Kasumi-1 (cell line): ENCODE data around the gene DUSP6.

Experiments
- DNase-seq, 2 experiments: peaks; one replicate each; lab custom pipeline; 2025; lab: John Stamatoyannopoulos, UW

Gene DUSP6

DNA sequence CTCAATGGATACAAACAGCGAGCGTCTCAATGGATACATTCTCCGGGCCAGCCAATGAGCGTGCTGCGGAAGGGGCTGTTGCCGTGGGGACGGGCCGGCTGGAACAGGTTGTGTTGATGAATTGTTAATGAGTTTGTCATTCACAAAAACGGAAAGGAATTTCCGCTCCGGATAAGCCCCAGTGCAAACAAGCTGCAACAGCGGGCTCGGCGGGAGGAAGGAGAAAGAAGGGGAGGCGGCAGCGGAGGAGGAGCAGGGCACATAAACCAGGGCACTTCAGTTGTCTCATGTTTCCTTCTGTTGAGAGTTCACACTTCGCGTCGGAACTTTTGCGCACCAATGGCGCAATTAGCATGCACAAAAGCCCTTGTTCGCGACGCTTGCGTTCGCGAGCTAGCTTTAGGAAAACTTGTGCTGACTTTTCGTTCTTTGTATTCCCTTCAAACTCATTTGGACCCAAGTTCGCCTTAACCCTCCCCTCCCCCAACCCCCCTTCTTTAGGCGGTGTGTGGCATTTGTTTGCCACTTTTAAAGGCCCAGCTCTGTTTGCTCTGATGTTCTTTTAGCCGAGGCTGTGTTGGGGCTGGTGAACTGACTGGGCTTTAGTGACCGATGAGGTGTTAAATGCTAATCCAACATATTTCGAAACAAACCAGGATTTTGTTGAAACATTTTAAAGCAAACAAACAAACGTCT, at the start of gene DUSP6:
Gene DUSP6, minus strand, starts transcription at position 10 of the 696 bp plus-strand sequence. CDS start 462 bp downstream, outside the sequence.
- peak; percentile 99 for DNase-seq

DNA sequence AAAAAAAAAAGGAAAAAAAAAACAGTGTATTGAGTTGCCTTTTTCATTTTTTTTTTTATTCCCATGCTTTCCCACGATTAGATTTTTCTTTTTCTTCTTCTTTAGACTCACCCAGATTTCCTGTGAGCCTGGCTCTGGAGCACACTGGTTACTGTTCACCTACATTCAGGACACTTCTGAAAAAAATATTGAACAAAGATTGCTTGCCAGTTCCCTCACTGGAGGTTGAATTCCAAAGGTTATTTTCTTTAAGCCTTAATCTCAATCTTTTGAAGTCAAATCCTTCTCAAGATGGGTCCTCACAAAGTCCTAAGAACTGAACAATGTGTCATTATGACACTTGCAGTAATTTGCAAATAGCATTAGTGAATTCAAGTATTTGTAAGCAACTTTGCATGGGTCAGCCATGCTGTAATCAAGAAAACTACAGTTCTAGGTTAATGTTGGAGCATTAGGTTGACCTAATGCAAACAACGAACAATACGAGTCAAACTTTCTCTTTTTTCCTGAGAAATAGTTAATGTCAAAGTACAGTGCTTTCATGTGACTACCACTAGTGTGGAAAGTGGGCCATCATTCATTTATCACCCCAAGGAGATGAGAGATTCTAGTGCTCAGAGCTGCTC, 49.2 kb upstream of the DUSP6 start:
- no peak for DNase-seq

DNA sequence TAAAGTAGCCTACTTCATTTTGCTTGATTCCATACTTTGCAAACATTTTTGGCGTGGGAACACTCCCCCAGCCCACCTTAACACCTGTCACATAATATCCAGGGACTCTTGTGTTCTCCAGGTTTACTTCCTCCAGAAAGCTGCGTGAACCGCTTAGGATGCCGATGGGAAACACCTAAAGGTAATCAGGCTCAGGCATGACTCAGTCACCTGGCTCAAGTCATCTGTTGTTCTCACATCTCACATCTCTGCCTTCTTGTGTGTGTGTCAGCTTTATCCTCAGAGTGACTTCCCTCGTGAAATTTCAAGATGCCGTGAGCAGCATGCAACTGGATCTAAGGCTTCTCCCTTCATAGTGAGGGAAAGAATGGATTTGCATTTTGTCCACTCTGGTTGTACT, 48.1 kb upstream of the DUSP6 start:
- DNase-seq: no peak

GRCh38 chr12:89395712-89396111, 43.4 kb upstream of the DUSP6 start:
- no peak for DNase-seq

DNA sequence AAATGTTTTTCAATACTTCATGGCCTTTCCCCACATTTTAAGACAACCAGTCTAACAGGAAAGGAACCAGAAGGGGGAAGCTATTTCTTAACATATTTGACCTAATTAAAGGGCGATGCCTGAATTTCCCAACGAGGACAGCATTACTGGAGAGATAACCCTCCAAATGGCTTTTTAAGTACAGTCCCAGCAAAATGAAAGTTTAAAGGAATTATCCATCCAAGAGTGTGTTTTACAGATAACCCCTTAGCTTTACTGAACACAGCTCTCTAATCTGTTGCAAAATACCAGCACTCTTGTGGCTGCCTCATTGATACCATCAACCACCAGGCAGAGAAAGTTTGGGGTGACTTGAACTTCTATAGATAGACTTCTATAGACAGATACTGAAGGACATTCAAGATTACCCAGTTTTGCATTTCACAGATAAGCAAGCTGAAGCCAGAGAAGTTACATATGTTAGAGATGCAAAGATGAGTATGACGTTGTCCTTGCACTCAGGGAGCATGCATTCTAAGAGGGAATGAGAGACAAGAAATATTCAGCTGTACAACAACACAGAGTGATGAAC, 41.3 kb upstream of the DUSP6 start:
- peak in 1 of 2 experiments; percentile 36 for DNase-seq

- DNase-seq: no peak
Measured at GRCh38 chr12:89392391-89392790, 40.1 kb upstream of the DUSP6 start.

DNA sequence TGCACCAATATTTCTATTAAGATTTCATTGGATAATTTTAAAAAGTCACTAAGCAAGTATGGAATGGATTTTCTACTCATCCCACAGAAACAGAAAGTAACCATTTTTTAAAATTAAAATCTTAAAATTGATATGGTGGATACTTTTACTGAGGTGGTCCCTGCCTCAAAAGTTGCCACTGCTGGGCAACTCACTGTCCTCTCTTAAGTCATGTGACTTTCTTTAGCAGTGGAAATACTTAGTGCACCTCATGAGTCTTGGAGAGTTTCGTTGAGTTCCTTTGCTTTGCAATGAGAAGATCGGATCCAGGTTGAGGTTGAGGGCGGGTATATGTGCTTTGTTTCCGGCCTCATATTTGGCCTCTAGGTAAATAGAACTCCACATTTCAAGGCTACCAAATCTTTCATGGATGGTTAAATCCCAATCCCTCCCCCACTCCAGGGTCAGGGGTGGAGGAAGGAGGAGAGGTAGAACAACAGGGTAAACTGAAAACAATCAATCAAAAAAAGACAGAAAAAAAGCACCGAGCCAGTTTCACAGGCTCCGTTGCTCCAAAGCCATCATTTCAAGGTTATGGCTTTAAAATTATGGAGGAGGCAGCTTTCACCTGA, 39.5 kb upstream of the DUSP6 start:
- no peak for DNase-seq

DNA sequence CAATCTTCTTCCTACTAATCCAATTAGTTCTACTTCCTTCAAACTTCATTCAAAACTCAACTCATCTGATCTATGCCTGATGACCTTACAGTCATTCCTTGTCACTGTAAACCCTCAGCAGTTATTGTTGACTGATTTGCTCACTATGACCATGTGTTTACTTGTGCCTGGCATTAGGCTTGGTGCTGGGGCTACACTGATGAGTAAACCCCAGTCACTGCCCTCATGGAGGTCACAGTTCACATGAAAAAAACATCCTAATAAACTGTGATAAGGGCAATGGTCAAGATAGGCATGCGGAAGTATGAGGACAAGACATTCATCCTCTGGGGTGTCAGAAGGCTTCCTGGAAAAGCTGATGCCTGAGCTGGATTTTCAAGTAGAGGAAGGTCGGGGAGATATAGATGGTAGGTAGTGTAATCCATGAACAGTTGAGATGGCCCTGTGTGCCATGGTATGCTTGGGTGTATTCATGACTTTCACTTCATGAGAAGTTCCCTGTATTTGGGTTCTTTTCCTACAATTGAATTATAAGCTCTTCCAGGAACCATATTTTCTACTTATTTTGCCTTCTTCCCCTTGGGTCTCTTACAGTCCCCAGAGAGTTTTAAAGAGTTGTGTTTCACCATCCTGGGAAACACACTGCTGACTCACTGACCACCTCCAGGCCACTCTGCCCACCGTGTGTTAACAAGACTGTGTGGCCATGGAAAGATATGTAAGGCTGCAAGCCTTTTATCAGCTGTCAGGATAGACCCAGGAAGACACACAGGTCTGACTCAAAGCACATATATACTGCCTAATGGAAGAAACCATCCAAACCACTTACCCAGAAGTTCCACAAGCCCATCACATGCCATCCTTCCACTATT, 38.7 kb upstream of the DUSP6 start:
- no peak for DNase-seq

GRCh38 chr12:89389755-89390661, 37.7 kb upstream of the DUSP6 start:
- DNase-seq: peak in 1 of 2 experiments; percentile 36

DNA sequence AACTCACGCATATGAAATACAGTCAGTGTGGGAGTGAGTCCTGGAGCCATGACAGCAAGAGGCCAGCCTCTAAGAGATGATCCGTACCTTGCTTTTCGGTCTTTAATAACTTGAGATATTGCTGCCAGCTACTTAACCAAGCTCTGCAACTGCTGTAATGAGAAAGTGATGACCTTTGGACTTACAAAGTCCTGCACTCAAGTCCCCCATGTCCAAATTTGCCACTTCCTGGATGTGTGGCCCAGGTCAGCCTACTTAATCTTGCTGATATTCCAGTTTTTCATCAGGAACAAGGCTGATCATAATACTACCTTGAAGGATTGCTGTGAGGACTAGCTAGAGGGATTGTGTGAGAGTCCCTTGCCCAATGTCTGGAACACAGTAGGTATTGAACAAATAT, 33.8 kb upstream of the DUSP6 start:
- DNase-seq: no peak

GRCh38 chr12:89384807-89385206, 32.5 kb upstream of the DUSP6 start:
- DNase-seq: no peak

GRCh38 chr12:89384050-89384758, 31.9 kb upstream of the DUSP6 start:
- DNase-seq: peak; percentile 70 to 84

DNA sequence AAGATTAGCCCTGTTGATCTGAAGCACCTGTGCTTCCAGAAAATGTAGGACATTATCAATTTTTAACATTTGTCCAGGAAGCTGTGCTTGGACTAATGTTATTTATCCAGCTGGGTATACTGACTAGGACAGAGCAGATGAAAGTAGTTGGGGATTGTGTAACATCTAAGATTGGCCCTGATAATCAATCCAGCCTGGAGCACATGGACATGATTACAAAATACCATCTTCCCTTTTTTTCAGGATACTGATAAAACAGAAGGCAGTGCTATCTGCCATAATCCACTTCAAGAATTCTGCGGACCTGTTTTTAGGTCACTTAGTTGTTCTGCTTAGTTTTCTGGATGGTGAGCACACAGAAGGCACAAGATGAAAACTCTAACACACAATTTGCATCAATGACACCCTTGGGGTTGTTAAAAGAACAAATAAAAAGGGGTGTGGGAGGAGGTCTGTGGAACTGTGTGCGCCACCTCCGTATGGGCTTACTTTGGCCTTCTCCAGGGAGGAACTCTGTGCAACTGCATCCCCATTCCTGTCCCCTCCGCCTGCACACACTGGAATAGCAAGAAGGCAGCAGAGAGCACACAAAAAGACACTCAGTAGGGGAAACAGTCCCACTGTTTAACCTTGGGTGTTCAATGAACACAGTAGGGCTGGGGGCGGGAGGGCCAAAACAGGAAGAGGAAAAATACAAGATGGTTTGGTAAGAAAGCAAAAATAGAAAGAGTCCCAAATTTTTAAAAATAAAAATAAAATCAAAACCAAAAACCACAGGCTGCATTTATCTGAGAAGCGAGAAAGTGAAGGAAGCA, 31.1 kb upstream of the DUSP6 start:
- DNase-seq: peak; percentile 41 to 42

GRCh38 chr12:89382328-89382727, 30.0 kb upstream of the DUSP6 start:
- peak in 1 of 2 experiments; percentile 25 for DNase-seq

DNA sequence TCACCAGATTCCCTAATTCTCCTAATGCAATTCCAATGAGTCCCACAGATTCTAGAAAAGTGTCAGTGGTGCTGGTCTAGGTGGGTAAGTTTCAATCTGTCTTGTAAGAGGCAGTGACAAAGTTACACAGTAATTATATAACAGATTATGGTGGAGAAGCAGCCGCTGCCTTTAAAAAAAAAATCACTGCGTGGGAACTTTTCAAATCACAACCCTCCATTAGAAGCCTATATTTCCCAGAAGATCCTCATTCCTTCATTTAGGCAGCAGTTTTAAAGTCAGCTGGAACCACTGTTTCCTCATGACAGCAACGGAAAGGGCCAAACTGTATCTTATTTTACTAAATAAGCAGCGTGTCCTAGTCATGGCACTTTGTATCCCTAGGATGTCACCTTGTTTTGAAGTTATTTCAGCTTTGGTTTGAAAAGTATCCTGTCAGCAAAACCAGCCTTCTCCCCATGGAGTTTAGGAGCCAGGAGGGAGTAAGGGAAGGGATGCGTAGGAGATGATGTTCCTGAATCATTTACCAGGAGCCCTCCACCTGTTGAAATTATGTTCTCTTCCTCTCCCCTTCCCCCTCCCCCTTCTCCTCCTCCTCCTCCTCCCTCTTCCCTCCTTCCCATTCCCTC, 27.7 kb upstream of the DUSP6 start:
- no peak for DNase-seq

DNA sequence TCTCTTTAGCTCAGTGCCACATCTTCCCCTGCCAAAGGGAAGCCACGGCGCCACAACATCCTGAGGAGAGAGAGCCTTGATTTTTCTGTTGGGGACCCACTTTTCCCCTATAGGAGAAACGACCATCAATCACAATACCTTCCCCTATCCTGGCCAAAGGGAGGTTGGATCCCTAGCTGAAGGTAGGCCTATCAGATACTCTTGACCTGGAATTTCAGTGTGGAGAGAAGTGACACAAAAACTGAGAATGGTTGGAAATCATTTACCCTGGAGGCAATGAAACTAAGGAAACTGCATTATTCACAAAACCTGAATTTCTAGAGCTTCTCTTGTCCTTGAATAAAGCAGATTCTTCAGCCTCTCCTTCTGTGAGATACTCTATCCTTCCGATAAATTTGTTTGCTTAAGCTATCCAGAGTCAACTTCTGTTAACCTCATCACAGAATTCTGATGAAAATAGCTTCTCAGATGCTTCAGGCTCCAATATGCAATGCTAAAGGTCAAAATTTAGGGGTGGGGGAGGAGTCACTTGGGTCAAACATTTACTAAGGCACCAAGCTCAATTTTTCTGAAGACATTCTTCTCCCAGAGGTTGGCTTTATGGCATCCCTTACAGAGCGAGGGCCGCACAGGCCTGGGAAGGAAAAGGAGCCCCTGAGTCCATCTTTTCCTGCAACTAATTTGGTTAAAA, 27.0 kb upstream of the DUSP6 start:
- no peak for DNase-seq

GRCh38 chr12:89376844-89377243, 24.5 kb upstream of the DUSP6 start:
- no peak for DNase-seq

DNA sequence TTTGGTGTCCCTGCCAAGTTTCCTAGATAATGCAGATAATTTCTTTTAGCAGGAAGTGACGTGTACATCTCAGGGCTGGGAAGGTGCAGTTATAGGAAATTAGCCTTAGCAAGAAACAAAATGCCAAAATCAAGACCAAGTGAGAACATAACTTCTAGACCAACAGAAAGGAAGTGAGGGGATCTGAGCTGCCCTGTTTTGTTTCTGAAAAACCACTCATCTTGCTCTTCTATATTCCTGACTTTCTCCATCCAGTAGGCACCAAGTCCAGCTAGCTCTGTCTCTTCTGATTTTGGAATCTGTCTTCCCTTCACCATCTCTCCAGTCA, 23.9 kb upstream of the DUSP6 start:
- DNase-seq: no peak
